ENCODE results near the gene IGDCC3.

Gene IGDCC3

GRCh38 chr15:65394280-65394789 is 16.5 kb upstream of the IGDCC3 start:
- TF ChIP-seq, protein P1, sequence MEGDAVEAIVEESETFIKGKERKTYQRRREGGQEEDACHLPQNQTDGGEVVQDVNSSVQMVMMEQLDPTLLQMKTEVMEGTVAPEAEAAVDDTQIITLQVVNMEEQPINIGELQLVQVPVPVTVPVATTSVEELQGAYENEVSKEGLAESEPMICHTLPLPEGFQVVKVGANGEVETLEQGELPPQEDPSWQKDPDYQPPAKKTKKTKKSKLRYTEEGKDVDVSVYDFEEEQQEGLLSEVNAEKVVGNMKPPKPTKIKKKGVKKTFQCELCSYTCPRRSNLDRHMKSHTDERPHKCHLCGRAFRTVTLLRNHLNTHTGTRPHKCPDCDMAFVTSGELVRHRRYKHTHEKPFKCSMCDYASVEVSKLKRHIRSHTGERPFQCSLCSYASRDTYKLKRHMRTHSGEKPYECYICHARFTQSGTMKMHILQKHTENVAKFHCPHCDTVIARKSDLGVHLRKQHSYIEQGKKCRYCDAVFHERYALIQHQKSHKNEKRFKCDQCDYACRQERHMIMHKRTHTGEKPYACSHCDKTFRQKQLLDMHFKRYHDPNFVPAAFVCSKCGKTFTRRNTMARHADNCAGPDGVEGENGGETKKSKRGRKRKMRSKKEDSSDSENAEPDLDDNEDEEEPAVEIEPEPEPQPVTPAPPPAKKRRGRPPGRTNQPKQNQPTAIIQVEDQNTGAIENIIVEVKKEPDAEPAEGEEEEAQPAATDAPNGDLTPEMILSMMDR (IDR thresholded peaks at IDR 0.05; ENCODE audit: insufficient read depth, low read depth, low read length, missing control alignments): no peak
- no peak for DNase-seq (ENCODE audit: low read depth)

DNA sequence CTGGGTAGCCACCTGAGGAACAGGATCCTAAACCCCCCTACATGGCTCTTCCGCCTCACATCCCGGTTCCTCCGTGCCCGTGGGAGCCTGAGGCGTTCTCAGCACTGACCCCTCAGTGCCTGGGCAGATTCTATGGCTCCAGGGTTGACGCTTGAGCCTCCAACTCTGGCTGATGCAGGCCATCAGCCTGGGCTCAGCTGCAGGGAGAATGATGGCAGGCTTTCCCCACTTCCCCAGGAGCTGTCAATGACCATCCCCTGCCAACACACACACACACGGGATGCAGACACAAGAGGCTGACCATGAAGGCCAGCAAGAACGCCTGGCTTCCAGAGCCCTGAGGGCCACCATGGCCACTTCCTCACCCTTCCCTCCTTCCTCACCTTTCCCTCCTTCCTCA is 15.8 kb upstream of the IGDCC3 start:
- TF ChIP-seq, protein P1 (IDR thresholded peaks at IDR 0.05; ENCODE audit: insufficient read depth, low read depth, low read length, missing control alignments): no peak
- H3K4me3 ChIP-seq (ENCODE audit: low read length): no peak overlapping the region
- DNase-seq (ENCODE audit: low read depth): no peak

More at GRCh38 chr15:65394280-65394789, 16.5 kb upstream of the IGDCC3 start:
- no peak overlapping the region for H3K4me3 ChIP-seq (ENCODE audit: low read length)

- no peak overlapping the region for H3K4me3 ChIP-seq (ENCODE audit: low read length)
- TF ChIP-seq, protein P1 (IDR thresholded peaks at IDR 0.05; ENCODE audit: insufficient read depth, low read depth, low read length, missing control alignments): no peak
- DNase-seq (ENCODE audit: low read depth): no peak
These were observed 15.3 kb upstream of the IGDCC3 start for GRCh38 chr15:65393091-65393490.

GRCh38 chr15:65392368-65392767 is 14.6 kb upstream of the IGDCC3 start:
- DNase-seq (ENCODE audit: low read depth): no peak
- TF ChIP-seq, protein P1 (IDR thresholded peaks at IDR 0.05; ENCODE audit: insufficient read depth, low read depth, low read length, missing control alignments): no peak
- no peak overlapping the region for H3K4me3 ChIP-seq (ENCODE audit: low read length)

- TF ChIP-seq, protein P1 (IDR thresholded peaks at IDR 0.05; ENCODE audit: insufficient read depth, low read depth, low read length, missing control alignments): no peak
- H3K4me3 ChIP-seq (ENCODE audit: low read length): no peak overlapping the region
These were observed 13.9 kb upstream of the IGDCC3 start for GRCh38 chr15:65391732-65392131.

DNA sequence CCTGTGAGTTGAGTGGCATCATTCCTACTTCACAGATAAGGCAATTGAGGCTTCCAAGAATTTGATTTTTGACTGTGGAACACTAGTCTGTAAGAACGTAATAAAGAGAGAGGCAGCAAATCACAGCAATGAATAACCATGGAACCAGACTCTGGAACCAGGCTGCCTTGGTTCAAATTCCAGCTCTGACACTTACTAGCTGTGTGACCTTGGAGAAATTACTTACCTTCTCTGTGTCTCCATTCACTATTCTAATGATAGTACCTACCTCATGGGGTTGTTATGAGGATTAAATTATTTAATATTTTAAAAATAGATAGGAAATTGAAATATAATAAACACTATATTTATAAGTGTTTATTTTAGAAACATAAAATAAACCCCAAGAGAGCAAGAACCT is 12.6 kb upstream of the IGDCC3 start:
- DNase-seq (ENCODE audit: low read depth): no peak
- no peak overlapping the region for H3K4me3 ChIP-seq (ENCODE audit: low read length)
- TF ChIP-seq, protein P1 (IDR thresholded peaks at IDR 0.05; ENCODE audit: insufficient read depth, low read depth, low read length, missing control alignments): no peak

More at GRCh38 chr15:65391732-65392131, 13.9 kb upstream of the IGDCC3 start:
- DNase-seq (ENCODE audit: low read depth): no peak

DNA sequence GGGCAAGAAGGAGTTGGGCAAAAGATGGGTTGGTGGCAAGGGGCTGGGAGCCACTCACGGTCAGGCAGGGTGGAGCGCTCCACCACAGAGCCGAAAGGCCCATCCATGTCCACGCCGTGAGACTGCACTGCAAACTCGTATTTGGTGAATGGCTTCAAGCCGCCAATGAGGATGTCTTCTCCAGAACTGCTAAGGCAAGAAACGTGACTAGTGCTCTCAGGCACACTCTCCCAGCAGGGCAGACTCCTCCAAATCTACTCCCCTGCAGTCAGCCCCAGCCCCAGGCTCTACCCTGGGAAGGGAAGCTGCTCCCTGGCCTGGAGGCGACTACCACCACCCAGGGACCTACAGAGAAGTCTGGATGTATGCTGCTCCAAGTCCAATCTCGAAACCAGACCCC is 11.4 kb upstream of the IGDCC3 start:
- DNase-seq (ENCODE audit: low read depth): no peak
- H3K4me3 ChIP-seq (ENCODE audit: low read length): no peak overlapping the region

More for the DNA sequence above, 11.4 kb upstream of the IGDCC3 start:
- TF ChIP-seq, protein P1 (IDR thresholded peaks at IDR 0.05; ENCODE audit: insufficient read depth, low read depth, low read length, missing control alignments): no peak
